Gastroesophageal sphincter (tissue), 4 donors: ENCODE data around the gene COMMD7. TPM values are rescaled to one million over a fixed set of nuclear protein-coding genes. Genes with fewer than 3 reads are reported as not detected.

Experiments used
- total RNA-seq, 4 donors: library from RNA; depleted of rRNA; stranded (reverse); fragments of >200 nt; gene quantifications; one replicate each; pipeline ENCODE4 v1.1.0, GENCODE V29; 2016

Gene COMMD7
- total RNA-seq, 4 donors from 2014 or later, result 25.0 to 33.2 (median 30.7) TPM

Other genes starting within 250 kb of the COMMD7 start
- gene NOL4L, start 158.1 kb downstream of the COMMD7 start, total RNA-seq, result 10 to 100 TPM in 2 of 4 donors, 1 to 10 TPM in 2; 9.0 to 14.7 (median 10.8) TPM
- under 1 TPM in 1 of 4 donors, not detected in 3; 0.13 TPM for gene C20orf203, start 69.5 kb downstream of the COMMD7 start, total RNA-seq
- gene DNMT3B, start 18.9 kb upstream of the COMMD7 start, total RNA-seq, result 1 to 10 TPM in 1 of 4 donors, under 1 TPM in 2, not detected in 1; 0.47 to 2.3 (median 0.81) TPM
- gene MAPRE1, start 76.5 kb upstream of the COMMD7 start, total RNA-seq, result 100 to 1,000 TPM; 148 to 158 (median 150) TPM
- under 1 TPM in 2 of 4 donors, not detected in 2; 0.13 to 0.78 TPM for gene EFCAB8, start 115.5 kb upstream of the COMMD7 start, total RNA-seq